Measurements from ENCODE around the gene STK10. TPM values are rescaled to one million over a fixed set of nuclear protein-coding genes. Genes with fewer than 3 reads are reported as not detected.

STK10 gene
- total and polyA plus RNA-seq, 9 of the 15 experiments (the other 6 are each of a cell fraction or from before 2014, with no cell fraction given), result 0.30 to 6.7 (median 2.4) TPM

- TF ChIP-seq NR2C2 (CRISPR knock-in tag; IDR thresholded peaks at IDR 0.05) (no peak), NR2C2 (tag; IDR thresholded peaks at IDR 0.05) (no peak), ETV5 (CRISPR knock-in tag; IDR thresholded peaks at IDR 0.05; ENCODE audit: low read depth) (peak; percentile 49; the same call in 1 of the 2 replicates), ARID1B (IDR thresholded peaks at IDR 0.05) (peak; percentile 97), LEF1 (IDR thresholded peaks at IDR 0.05) (peak; percentile 56), ARID3B (CRISPR knock-in tag; IDR thresholded peaks at IDR 0.05; ENCODE audit: borderline replicate concordance) (no peak), STAT5B (CRISPR knock-in tag; IDR thresholded peaks at IDR 0.05) (no peak), PREB (CRISPR knock-in tag; IDR thresholded peaks at IDR 0.05) (0 out of 2 replicates have a peak, but pooled peaks have one; percentile 34), ATF3 (IDR thresholded peaks at IDR 0.05) (peak; percentile 60; the same call in 1 of the 2 replicates), ATF3 (CRISPR knock-in tag; conservative IDR thresholded peaks at IDR 0.05) (no peak), MAZ (CRISPR knock-in tag; conservative IDR thresholded peaks at IDR 0.05 in 1 of 2, IDR thresholded peaks at IDR 0.05 in 1 of 2) (peak; percentile 42 to 56; a peak in 2 of 4 replicates), ZNF280A (IDR thresholded peaks at IDR 0.05; ENCODE audit: low read depth, partially characterized antibody) (no peak), HNRNPL (IDR thresholded peaks at IDR 0.05; ENCODE audit: low read depth, low read length) (no peak), PHTF2 (CRISPR knock-in tag; IDR thresholded peaks at IDR 0.05) (no peak), ZNF766 (CRISPR knock-in tag; conservative IDR thresholded peaks at IDR 0.05) (peak; percentile 58; the same call in 1 of the 2 replicates), NUFIP1 (IDR thresholded peaks at IDR 0.05; ENCODE audit: partially characterized antibody) (no peak), GATAD2B (IDR thresholded peaks at IDR 0.05; ENCODE audit: borderline replicate concordance) (peak; percentile 89; the same call in 1 of the 2 replicates), ZNF140 (CRISPR knock-in tag; IDR thresholded peaks at IDR 0.05) (no peak), ZFX (CRISPR knock-in tag; IDR thresholded peaks at IDR 0.05) (peak; percentile 38; the same call in 1 of the 2 replicates), TBL1XR1 (IDR thresholded peaks at IDR 0.05; ENCODE audit: low read length in 2 of 2) (peak in 1 of 2 experiments; percentile 73; a peak in 2 of 4 replicates), PTRF (tag; IDR thresholded peaks at IDR 0.05) (no peak), ZNF263 (CRISPR knock-in tag; IDR thresholded peaks at IDR 0.05; ENCODE audit: borderline replicate concordance) (no peak)
These were observed 45.3 kb downstream of the STK10 start (continued) for GRCh38 chr5:172142709-172143215.
